Activated CD4-positive, CD25-positive, alpha-beta regulatory T cell (primary cell): ENCODE data around the gene SCD.
A peak's percentile ranks its signal among the peaks of the same experiment; 100 is the strongest.

Source experiments
- DNase-seq, 4 experiments: peaks; one replicate each; lab custom pipeline; 2025; lab: John Stamatoyannopoulos, UW

SCD gene

GRCh38 chr10:100340948-100341847 lies 5.8 kb upstream of the SCD start:
- no peak for DNase-seq

GRCh38 chr10:100341953-100342626 lies 4.9 kb upstream of the SCD start:
- DNase-seq: no peak

GRCh38 chr10:100342627-100342972 lies 4.4 kb upstream of the SCD start:
- DNase-seq: no peak

- DNase-seq: no peak
Measured at GRCh38 chr10:100344241-100344788, 2.7 kb upstream of the SCD start.

- no peak for DNase-seq
Measured at GRCh38 chr10:100345570-100346330, 1.3 kb upstream of the SCD start.

- peak in 2 of 4 experiments; percentile 20 to 21 for DNase-seq
Measured at GRCh38 chr10:100346351-100346764, 675 bp upstream of the SCD start.

GRCh38 chr10:100347568-100348195 lies 649 bp downstream of the SCD start:
- no peak for DNase-seq

GRCh38 chr10:100348389-100348927 lies 1.4 kb downstream of the SCD start:
- no peak for DNase-seq

- DNase-seq: no peak
Measured at GRCh38 chr10:100349087-100349486, 2.1 kb downstream of the SCD start.

- DNase-seq: no peak
Measured at GRCh38 chr10:100349672-100350071, 2.6 kb downstream of the SCD start.

GRCh38 chr10:100350914-100351485 lies 4.0 kb downstream of the SCD start:
- no peak for DNase-seq

- no peak for DNase-seq
Measured at GRCh38 chr10:100353770-100354485, 6.9 kb downstream of the SCD start.

GRCh38 chr10:100355086-100355485 lies 8.1 kb downstream of the SCD start:
- DNase-seq: no peak

GRCh38 chr10:100356067-100357017 lies 9.3 kb downstream of the SCD start:
- no peak for DNase-seq

- no peak for DNase-seq
Measured at GRCh38 chr10:100357059-100357858, 10.2 kb downstream of the SCD start.

- no peak for DNase-seq
Measured at GRCh38 chr10:100359030-100359432, 12.0 kb downstream of the SCD start.

- no peak for DNase-seq
Measured at GRCh38 chr10:100359529-100360150, 12.6 kb downstream of the SCD start.

GRCh38 chr10:100360234-100360633 lies 13.2 kb downstream of the SCD start:
- no peak for DNase-seq
